Activated CD8-positive, alpha-beta T cell treated with anti-CD3 and anti-CD28 coated beads for 36 hours (primary cell): ENCODE data around the gene BTN2A1. TPM values are rescaled to one million over a fixed set of nuclear protein-coding genes. Genes with fewer than 3 reads are reported as not detected.
"Not testable (repeated sequence)": the region's sequence is repeated elsewhere in the genome, so short reads cannot be mapped to it uniquely, and the experiment has no call there.

ENCODE experiments used
- ATAC-seq: fragments of 200-7000 bp; cut with Tn5 transposase; one replicate; pipeline ENCODE4 v1.10.0; 2021; ENCODE audit warnings: mild to moderate bottlenecking, moderate library complexity
- CTCF ChIA-PET: fragments of 350-600 bp; sonication (Branson Sonifier 250); formaldehyde crosslinking; loops from one replicate; lab custom pipeline; 2021; ENCODE audit warnings: antibody characterized with exemption; lab: Charles Lee
- POLR2A ChIA-PET: fragments of 350-600 bp; sonication (Branson Sonifier 250); formaldehyde crosslinking; loops from one replicate; lab custom pipeline; 2021; ENCODE audit warnings: antibody characterized with exemption; lab: Charles Lee
- DNase-seq: peaks from one replicate; pipeline ENCODE4 v3.0.0-alpha.2; 2020
- H3K27ac Mint-ChIP-seq: one replicate; pipeline ENCODE4 v1.8.0; 2021; ENCODE audit warnings: mild to moderate bottlenecking, mixed read lengths
- H3K27me3 Mint-ChIP-seq: one replicate; pipeline ENCODE4 v1.8.0; 2021; ENCODE audit warnings: mixed read lengths
- H3K36me3 Mint-ChIP-seq: one replicate; pipeline ENCODE4 v1.8.0; 2021; ENCODE audit warnings: low read depth, mixed read lengths
- H3K4me1 Mint-ChIP-seq: one replicate; pipeline ENCODE4 v1.8.0; 2021; ENCODE audit warnings: low read depth, mixed read lengths
- H3K4me3 Mint-ChIP-seq: one replicate; pipeline ENCODE4 v1.8.0; 2021; ENCODE audit warnings: mild to moderate bottlenecking, moderate library complexity, mixed read lengths
- H3K9me3 Mint-ChIP-seq: one replicate; pipeline ENCODE4 v1.8.0; 2021; ENCODE audit warnings: mixed read lengths
- intact Hi-C: fragments of 100-400 bp; cut with micrococcal nuclease; formaldehyde crosslinking; loops from one replicate; pipeline ENCODE4 v1.10.0; 2022
- total RNA-seq, 2 experiments: library from RNA; stranded (reverse); gene quantifications; one replicate each; pipeline ENCODE4 v1.2.3, GENCODE V29; 2021
- TF ChIP-seq, protein P1 (sequence below): fragments of 200-600 bp; IDR thresholded peaks from one replicate; pipeline ENCODE4 v1.8.0; 2022; ENCODE audit warnings: antibody characterized with exemption, mild to moderate bottlenecking

The BTN2A1 gene
- total RNA-seq, 2 experiments from 2014 or later, result 14.2 to 16.2 TPM

DNA sequence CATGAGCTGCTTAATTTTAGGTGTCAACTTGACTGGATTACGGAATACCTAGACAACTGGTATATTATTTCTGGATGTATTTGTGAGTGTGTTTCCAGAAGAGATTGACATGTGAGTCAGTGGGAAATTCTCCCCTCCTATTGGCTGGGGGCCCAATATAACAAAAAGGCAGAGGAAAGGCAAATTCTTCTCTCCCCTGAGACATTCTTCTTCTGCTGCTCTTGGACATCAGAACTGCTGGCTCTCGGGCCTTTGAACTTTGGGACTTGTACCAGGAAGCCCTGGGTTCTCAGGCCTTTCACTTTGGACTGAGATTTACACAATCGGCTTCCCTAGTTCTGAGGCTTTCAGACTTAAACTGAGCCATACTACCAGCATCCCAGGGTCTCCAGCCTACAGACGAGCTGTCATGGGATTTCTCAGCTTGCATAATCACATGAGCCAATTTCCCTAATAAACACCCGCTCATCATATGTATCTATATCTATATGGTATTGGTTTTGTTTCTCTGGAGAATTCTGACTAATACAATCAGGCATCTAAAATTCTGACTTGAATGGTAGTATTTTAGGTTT, 25.0 kb upstream of the BTN2A1 start:
- DNase-seq, result no peak
- TF ChIP-seq, protein P1, sequence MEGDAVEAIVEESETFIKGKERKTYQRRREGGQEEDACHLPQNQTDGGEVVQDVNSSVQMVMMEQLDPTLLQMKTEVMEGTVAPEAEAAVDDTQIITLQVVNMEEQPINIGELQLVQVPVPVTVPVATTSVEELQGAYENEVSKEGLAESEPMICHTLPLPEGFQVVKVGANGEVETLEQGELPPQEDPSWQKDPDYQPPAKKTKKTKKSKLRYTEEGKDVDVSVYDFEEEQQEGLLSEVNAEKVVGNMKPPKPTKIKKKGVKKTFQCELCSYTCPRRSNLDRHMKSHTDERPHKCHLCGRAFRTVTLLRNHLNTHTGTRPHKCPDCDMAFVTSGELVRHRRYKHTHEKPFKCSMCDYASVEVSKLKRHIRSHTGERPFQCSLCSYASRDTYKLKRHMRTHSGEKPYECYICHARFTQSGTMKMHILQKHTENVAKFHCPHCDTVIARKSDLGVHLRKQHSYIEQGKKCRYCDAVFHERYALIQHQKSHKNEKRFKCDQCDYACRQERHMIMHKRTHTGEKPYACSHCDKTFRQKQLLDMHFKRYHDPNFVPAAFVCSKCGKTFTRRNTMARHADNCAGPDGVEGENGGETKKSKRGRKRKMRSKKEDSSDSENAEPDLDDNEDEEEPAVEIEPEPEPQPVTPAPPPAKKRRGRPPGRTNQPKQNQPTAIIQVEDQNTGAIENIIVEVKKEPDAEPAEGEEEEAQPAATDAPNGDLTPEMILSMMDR, result no peak
- Mint-ChIP-seq H3K27me3 (no peaks in the 10 kb centered on the region), H3K4me3 (no peak overlapping the region), H3K27ac (no peak overlapping the region), H3K4me1 (no peaks in the 10 kb centered on the region), H3K9me3 (peaks cover 11% of the 10 kb centered on the region), H3K36me3 (peaks cover 10% of the 10 kb centered on the region)
- intact Hi-C loops, result no loop called here
- ChIA-PET POLR2A (interaction anchor here (0.6 to 1.0 kb wide), 2 partner anchors 9 to 86 kb away, joined by 3 to 4 read pairs; no protein-coding TSS in a partner anchor), CTCF (interaction anchor here (1.5 kb wide), 1 partner anchor 13 kb away, joined by 3 read pairs; no protein-coding TSS in a partner anchor)
- no peak for ATAC-seq

DNA sequence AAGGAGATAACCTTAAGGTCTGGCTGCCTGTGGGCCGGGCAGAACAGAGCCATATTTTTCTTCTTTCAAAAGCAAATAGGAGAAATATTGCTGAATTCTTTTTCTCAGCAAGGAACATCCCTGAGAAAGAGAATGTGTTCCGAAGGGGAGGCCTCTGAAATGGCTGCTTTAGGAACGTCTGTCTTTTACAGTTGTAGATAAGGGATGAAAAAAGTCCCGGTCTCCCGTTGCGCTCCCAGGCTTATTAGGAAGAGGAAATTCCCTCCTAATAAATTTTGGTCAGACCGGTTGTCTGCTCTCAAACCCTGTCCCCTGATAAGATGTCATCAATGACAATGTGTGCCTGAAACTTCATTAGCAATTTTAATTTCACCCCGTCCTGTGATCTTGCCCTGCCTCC, 24.1 kb upstream of the BTN2A1 start:
- H3K4me1 Mint-ChIP-seq, H3K27me3 Mint-ChIP-seq, H3K36me3 Mint-ChIP-seq, ATAC-seq, H3K4me3 Mint-ChIP-seq, DNase-seq, intact Hi-C loops, H3K27ac Mint-ChIP-seq, CTCF ChIA-PET, POLR2A ChIA-PET: not testable (repeated sequence)
- H3K9me3 Mint-ChIP-seq, result peaks cover 11% of the 10 kb centered on the region

DNA sequence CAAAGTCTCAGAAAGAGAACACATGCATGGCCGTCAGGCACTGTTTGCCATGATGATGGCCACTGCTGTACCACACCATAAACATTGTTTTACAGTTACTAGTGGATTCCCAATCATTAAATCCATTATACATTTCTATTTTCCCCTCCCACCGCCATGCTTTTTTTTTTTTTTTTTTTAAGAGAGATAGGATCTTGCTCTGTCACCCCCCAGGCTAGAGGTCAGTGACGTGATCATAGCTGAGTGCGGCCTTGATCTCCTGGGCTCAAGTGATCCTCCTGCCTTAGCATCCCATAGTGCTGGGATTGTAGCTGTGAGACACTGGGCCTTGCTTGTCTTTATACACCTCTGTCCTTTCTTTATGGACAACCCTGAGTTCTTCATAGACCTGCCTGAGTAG, 21.7 kb upstream of the BTN2A1 start:
- peaks cover 13% of the 10 kb centered on the region for H3K4me1 Mint-ChIP-seq
- ChIA-PET CTCF (no interaction called here), POLR2A (no interaction called here)
- peaks cover 11% of the 10 kb centered on the region for H3K9me3 Mint-ChIP-seq
- H3K4me3 Mint-ChIP-seq, result no peak overlapping the region
- ATAC-seq (no peak), DNase-seq (no peak)
- TF ChIP-seq, protein P1, result no peak
- no peaks in the 10 kb centered on the region for H3K27me3 Mint-ChIP-seq
- peaks cover 11% of the 10 kb centered on the region for H3K36me3 Mint-ChIP-seq
- intact Hi-C loops, result no loop called here
- no peak overlapping the region for H3K27ac Mint-ChIP-seq

DNA sequence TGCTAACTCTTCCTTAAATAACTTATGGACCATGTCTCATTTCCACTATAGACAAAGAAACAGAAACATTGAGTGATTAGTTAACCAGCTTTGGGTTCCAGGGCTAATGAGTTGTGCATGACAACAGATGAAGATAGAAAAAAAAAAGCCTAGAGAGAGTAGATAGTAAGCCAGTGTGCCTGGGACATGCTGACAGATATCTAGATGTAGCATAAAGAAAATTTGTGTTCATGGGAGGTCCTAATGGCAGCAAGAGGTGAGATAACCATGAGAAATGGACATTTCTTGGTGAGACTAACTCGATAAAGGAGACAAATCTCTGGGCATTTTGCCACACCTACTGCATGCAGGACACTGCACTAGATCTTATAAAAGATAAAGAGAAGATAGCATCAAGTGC, 20.2 kb upstream of the BTN2A1 start:
- Mint-ChIP-seq H3K4me1 (peaks cover 16% of the 10 kb centered on the region), H3K4me3 (no peak overlapping the region), H3K9me3 (peaks cover 11% of the 10 kb centered on the region), H3K27ac (no peak overlapping the region), H3K27me3 (no peaks in the 10 kb centered on the region), H3K36me3 (peaks cover 14% of the 10 kb centered on the region)
- CTCF ChIA-PET, result no interaction called here
- POLR2A ChIA-PET, result no interaction called here
- DNase-seq (no peak), ATAC-seq (no peak)
- intact Hi-C loops, result no loop called here
- TF ChIP-seq, protein P1, result no peak

DNA sequence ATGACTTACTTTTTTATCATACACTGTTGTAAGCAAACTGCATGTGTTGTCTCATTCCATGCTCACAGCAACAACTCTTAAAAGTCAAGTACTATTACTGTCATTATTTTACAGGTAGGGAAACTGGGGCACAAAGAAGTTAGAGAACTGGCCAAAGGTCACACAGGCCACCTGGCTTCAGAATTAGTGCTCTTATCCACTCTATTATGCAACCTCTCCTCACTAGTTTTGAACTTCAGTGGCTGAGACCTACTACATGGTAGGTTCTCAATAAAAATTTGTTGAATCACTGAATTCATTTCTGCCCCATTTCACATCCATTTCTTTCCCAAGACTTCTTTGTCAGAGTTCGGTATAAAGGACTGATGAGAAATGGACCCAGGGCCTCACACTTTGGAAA, 19.8 kb upstream of the BTN2A1 start:
- no peak for DNase-seq
- POLR2A ChIA-PET, result no interaction called here
- Mint-ChIP-seq H3K4me3 (no peak overlapping the region), H3K9me3 (peaks cover 11% of the 10 kb centered on the region), H3K27me3 (no peaks in the 10 kb centered on the region), H3K27ac (no peak overlapping the region), H3K4me1 (peaks cover 21% of the 10 kb centered on the region), H3K36me3 (peaks cover 18% of the 10 kb centered on the region)
- TF ChIP-seq, protein P1, result no peak
- intact Hi-C loops, result no loop called here
- CTCF ChIA-PET, result no interaction called here
- ATAC-seq, result no peak
